AG04450 (cell line): ENCODE results near the gene AMER1. TPM values are rescaled to one million over a fixed set of nuclear protein-coding genes. Genes with fewer than 3 reads are reported as not detected.

Source experiments
- CTCF ChIA-PET: fragments of 300-600, 350-600 bp; formaldehyde crosslinking; extraction: SDS; loops from one replicate; lab custom pipeline; 2022; ENCODE audit warnings: antibody characterized with exemption, inconsistent platforms; lab: Charles Lee
- POLR2A ChIA-PET: fragments of 350-600 bp; formaldehyde crosslinking; extraction: SDS; loops from one replicate; lab custom pipeline; 2021; ENCODE audit warnings: antibody characterized with exemption, inconsistent platforms; lab: Yijun Ruan, JAX
- DNase-seq: peaks from one replicate; pipeline ENCODE4 v3.0.0-alpha.2; 2011; ENCODE audit warnings: low read depth, low spot score
- H3K27ac ChIP-seq: one replicate; pipeline ENCODE4 v1.5.1; 2012; ENCODE audit warnings: low read depth, low read length, control low read depth
- H3K27me3 ChIP-seq: one replicate; pipeline ENCODE4 v1.6.0; 2012; ENCODE audit warnings: low read length; ENCODE audit not compliant: control insufficient read depth, insufficient read depth
- H3K4me3 ChIP-seq: 2 replicates; pipeline ENCODE4 v1.5.1; 2011; ENCODE audit warnings: mild to moderate bottlenecking, low read depth, low read length, control low read depth
- H3K9me3 ChIP-seq: 2 replicates; pipeline ENCODE4 v1.5.1; 2012; ENCODE audit warnings: low read length; ENCODE audit not compliant: control insufficient read depth, insufficient read depth
- CTCF ChIP-seq: IDR thresholded peaks from 2 replicates; pipeline ENCODE4 v1.5.1; 2011; ENCODE audit warnings: low read depth, low read length, control low read depth, inconsistent platforms
- polyA plus RNA-seq: library from polyadenylated mRNA; depleted of rRNA; stranded (reverse); fragments of >200 nt; gene quantifications from 2 replicates; pipeline ENCODE4 v1.2.3, GENCODE V29; 2011

AMER1 gene
- polyA plus RNA-seq, 1 experiment = 0.93 TPM

DNA sequence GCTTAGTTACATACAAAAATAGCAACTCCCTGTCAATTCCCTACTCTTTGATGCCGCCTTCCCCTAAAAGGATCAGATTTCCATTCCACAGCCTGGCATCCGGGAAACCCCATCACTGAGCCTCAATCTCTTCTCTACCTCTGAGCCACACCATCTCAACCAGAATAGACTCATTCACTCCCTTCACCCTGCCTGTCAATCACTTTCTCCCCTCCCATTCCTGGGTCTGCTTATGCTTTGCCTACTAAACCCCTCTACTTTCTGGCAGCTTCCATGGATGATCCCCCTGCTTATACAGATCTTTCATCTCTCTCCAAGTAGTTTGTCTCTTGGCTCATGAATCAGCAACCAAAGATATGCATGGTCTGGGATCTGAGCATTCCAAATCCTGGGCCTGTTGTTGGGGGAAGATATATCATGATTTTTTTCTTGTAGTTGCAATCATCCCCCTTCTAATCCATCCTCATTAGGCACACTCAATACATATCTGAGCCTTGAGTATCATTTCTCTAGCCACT, 2.6 kb downstream of the AMER1 start:
- POLR2A ChIA-PET = no interaction called here
- no peaks in the 10 kb centered on the region for H3K27me3 ChIP-seq
- no peak for DNase-seq
- H3K9me3 ChIP-seq = no peaks in the 10 kb centered on the region
- no peak for TF ChIP-seq CTCF
- H3K27ac ChIP-seq = no peak overlapping the region
- CTCF ChIA-PET = no interaction called here
- H3K4me3 ChIP-seq = no peak overlapping the region

- no peak overlapping the region for H3K4me3 ChIP-seq
- no peak for DNase-seq
- no peaks in the 10 kb centered on the region for H3K9me3 ChIP-seq
- TF ChIP-seq CTCF = no peak
- no peak overlapping the region for H3K27ac ChIP-seq
- POLR2A ChIA-PET = no interaction called here
- CTCF ChIA-PET = no interaction called here
- H3K27me3 ChIP-seq = no peaks in the 10 kb centered on the region
These were observed 7.5 kb downstream of the AMER1 start for GRCh38 chrX:64198036-64198435.

- no peak for TF ChIP-seq CTCF
- ChIA-PET CTCF (no interaction called here), POLR2A (no interaction called here)
- H3K27me3 ChIP-seq = no peaks in the 10 kb centered on the region
- H3K4me3 ChIP-seq = no peak overlapping the region
- DNase-seq = no peak
- H3K27ac ChIP-seq = no peak overlapping the region
- H3K9me3 ChIP-seq = no peaks in the 10 kb centered on the region
These were observed 8.9 kb downstream of the AMER1 start for GRCh38 chrX:64196606-64197005.

DNA sequence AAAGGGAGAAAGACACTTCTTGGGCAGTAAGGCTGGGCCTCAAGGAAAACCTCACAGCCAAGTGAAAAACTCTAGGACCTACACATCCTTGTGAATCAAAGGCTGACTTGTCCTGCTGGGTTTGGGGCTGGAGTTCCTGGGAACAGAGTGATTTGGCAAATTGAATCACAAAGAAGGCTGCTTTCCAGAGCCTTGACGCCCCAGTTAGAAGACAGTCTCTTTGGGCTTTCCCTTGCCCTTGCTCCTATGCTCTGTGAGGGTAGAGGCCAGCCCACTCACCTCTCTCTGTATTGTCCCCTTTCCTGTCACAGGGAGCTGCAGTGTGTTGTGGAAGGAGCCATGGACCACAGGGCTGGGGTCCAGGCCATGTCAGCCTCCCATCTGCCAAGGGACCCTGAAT, 9.6 kb downstream of the AMER1 start:
- H3K9me3 ChIP-seq = no peaks in the 10 kb centered on the region
- no peak overlapping the region for H3K4me3 ChIP-seq
- POLR2A ChIA-PET = no interaction called here
- H3K27ac ChIP-seq = no peak overlapping the region
- CTCF ChIA-PET = no interaction called here
- no peaks in the 10 kb centered on the region for H3K27me3 ChIP-seq
- no peak for DNase-seq
- TF ChIP-seq CTCF = no peak

- TF ChIP-seq CTCF = no peak
- H3K27ac ChIP-seq = no peak overlapping the region
- H3K27me3 ChIP-seq = no peaks in the 10 kb centered on the region
- no peaks in the 10 kb centered on the region for H3K9me3 ChIP-seq
- no peak for DNase-seq
- no peak overlapping the region for H3K4me3 ChIP-seq
- ChIA-PET POLR2A (no interaction called here), CTCF (no interaction called here)
These were observed 12.8 kb downstream of the AMER1 start for GRCh38 chrX:64192673-64193072.
